ENCODE results near the gene BTBD1. TPM values are rescaled to one million over a fixed set of nuclear protein-coding genes. Genes with fewer than 3 reads are reported as not detected.

The BTBD1 gene
- 53.8 TPM for polyA plus RNA-seq (2012; ENCODE audit: missing spikeins)

- FAIRE-seq: peak; percentile 93
- peak; percentile 94 for TF ChIP-seq POLR2A (IDR thresholded peaks at IDR 0.05; ENCODE audit: low read depth, low read length)
- TF ChIP-seq TAF1 (IDR thresholded peaks at IDR 0.05; ENCODE audit: borderline replicate concordance, low read depth, low read length): peak; percentile 57; the same call in 1 of the 2 replicates
- peak; percentile 80 for TF ChIP-seq POLR2AphosphoS5 (IDR thresholded peaks at IDR 0.05; ENCODE audit: low read depth, low read length)
These were observed at the start of gene BTBD1 for GRCh38 chr15:83066734-83067637. Gene BTBD1 (minus strand): TSS chr15:83067252. CDS start chr15:83067151, 101 bp downstream.

GRCh38 chr15:83115831-83116565 is 48.9 kb upstream of the BTBD1 start:
- FAIRE-seq (peak; percentile 71), DNase-seq (ENCODE audit: insufficient read length) (no peak)

More at GRCh38 chr15:83066734-83067637, at the start of gene BTBD1:
- DNase-seq (ENCODE audit: insufficient read length): peak; percentile 94

GRCh38 chr15:83115410-83115809 is 48.4 kb upstream of the BTBD1 start:
- no peak for DNase-seq (ENCODE audit: insufficient read length)
- TF ChIP-seq TAF1 (IDR thresholded peaks at IDR 0.05; ENCODE audit: borderline replicate concordance, low read depth, low read length) (no peak), POLR2AphosphoS5 (IDR thresholded peaks at IDR 0.05; ENCODE audit: low read depth, low read length) (no peak), POLR2A (IDR thresholded peaks at IDR 0.05; ENCODE audit: low read depth, low read length) (no peak)
- no peak for FAIRE-seq

More at GRCh38 chr15:83115831-83116565, 48.9 kb upstream of the BTBD1 start:
- TF ChIP-seq POLR2A (IDR thresholded peaks at IDR 0.05; ENCODE audit: low read depth, low read length): no peak
- TF ChIP-seq POLR2AphosphoS5 (IDR thresholded peaks at IDR 0.05; ENCODE audit: low read depth, low read length): no peak
- TF ChIP-seq TAF1 (IDR thresholded peaks at IDR 0.05; ENCODE audit: borderline replicate concordance, low read depth, low read length): no peak

DNA sequence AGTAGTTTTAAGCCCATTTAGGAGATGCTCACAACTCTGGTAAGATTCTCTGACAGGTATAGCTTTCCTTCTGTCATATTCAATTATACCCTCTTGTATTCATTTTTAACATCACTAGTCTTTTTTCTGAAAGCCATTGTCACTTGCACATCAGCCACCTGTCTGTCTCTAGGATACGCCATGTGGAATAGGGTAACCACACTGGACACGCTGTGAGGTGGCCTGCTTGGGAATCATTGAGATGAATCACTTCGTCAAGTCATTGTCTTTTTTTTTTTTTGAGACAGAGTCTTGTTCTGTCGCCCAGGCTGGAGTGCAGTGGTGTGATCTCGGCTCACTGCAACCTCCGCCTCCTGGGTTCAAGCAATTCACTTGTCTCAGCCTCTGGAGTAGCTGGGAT is 47.8 kb upstream of the BTBD1 start:
- FAIRE-seq: no peak
- TF ChIP-seq POLR2A (IDR thresholded peaks at IDR 0.05; ENCODE audit: low read depth, low read length) (no peak), POLR2AphosphoS5 (IDR thresholded peaks at IDR 0.05; ENCODE audit: low read depth, low read length) (no peak), TAF1 (IDR thresholded peaks at IDR 0.05; ENCODE audit: borderline replicate concordance, low read depth, low read length) (no peak)
- DNase-seq (ENCODE audit: insufficient read length): no peak

- TF ChIP-seq POLR2AphosphoS5 (IDR thresholded peaks at IDR 0.05; ENCODE audit: low read depth, low read length) (no peak), POLR2A (IDR thresholded peaks at IDR 0.05; ENCODE audit: low read depth, low read length) (no peak), TAF1 (IDR thresholded peaks at IDR 0.05; ENCODE audit: borderline replicate concordance, low read depth, low read length) (no peak)
- no peak for FAIRE-seq
- no peak for DNase-seq (ENCODE audit: insufficient read length)
These were observed 47.0 kb upstream of the BTBD1 start for GRCh38 chr15:83113881-83114674.

GRCh38 chr15:83112956-83113299 is 45.9 kb upstream of the BTBD1 start:
- FAIRE-seq (no peak), DNase-seq (ENCODE audit: insufficient read length) (no peak)
- TF ChIP-seq POLR2AphosphoS5 (IDR thresholded peaks at IDR 0.05; ENCODE audit: low read depth, low read length) (no peak), TAF1 (IDR thresholded peaks at IDR 0.05; ENCODE audit: borderline replicate concordance, low read depth, low read length) (no peak), POLR2A (IDR thresholded peaks at IDR 0.05; ENCODE audit: low read depth, low read length) (no peak)

DNA sequence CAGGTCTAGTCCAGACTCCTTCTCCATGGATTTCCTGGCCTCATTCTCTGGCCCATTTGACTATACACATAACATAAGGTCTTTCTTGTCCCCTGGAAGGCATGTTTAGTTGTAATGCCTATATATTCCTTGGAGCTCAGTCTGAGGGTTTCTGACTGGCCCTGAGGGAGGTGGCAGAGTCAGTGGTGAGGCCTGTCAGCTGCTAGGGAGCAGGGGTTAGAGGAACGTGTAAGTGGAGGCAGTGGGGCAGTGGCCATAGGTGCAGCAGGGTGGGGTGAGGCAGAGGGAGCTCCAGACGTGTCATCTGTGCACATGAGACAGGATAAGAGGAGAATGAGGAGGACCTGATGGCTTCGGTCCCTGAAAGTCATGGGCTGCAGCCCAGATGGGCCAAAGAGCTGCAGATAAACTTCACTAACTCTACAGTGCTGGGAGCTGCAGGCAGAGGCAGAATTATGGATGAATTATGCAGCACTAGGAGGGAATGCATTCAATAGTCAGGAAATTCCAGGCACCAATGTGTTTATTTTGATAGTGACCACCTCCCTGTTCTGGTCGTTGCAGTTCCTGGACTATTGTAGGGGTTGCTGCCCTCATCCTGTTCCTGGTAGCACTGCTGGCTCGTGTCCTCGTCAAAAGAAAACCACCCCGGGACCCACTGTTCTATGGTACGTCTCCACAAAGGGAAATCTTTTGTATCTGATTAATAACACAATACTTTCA is 45.3 kb upstream of the BTBD1 start:
- TF ChIP-seq TAF1 (IDR thresholded peaks at IDR 0.05; ENCODE audit: borderline replicate concordance, low read depth, low read length): no peak
- no peak for TF ChIP-seq POLR2AphosphoS5 (IDR thresholded peaks at IDR 0.05; ENCODE audit: low read depth, low read length)
- TF ChIP-seq POLR2A (IDR thresholded peaks at IDR 0.05; ENCODE audit: low read depth, low read length): no peak
- DNase-seq (ENCODE audit: insufficient read length) (no peak), FAIRE-seq (no peak)

DNA sequence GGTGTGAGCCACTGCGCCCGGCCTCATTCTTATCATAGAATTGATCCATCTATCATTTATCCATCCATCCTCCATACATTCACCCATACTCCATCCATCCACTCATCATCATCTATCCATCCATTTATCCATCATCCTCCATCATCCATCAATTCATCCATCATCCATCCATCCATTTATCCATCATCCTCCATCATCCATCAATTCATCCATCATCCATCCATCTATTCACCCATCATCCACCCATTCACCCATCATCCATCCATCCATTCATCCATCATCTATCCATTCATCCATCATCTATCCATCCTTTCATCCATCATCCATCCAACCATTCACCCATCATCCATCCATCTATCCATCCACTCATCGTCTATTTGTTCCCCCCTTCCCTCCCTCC is 44.1 kb upstream of the BTBD1 start:
- DNase-seq (ENCODE audit: insufficient read length) (no peak), FAIRE-seq (no peak)
- no peak for TF ChIP-seq POLR2A (IDR thresholded peaks at IDR 0.05; ENCODE audit: low read depth, low read length)
- TF ChIP-seq TAF1 (IDR thresholded peaks at IDR 0.05; ENCODE audit: borderline replicate concordance, low read depth, low read length): no peak
- no peak for TF ChIP-seq POLR2AphosphoS5 (IDR thresholded peaks at IDR 0.05; ENCODE audit: low read depth, low read length)

GRCh38 chr15:83110381-83110780 is 43.3 kb upstream of the BTBD1 start:
- TF ChIP-seq TAF1 (IDR thresholded peaks at IDR 0.05; ENCODE audit: borderline replicate concordance, low read depth, low read length): no peak
- TF ChIP-seq POLR2A (IDR thresholded peaks at IDR 0.05; ENCODE audit: low read depth, low read length): no peak
- no peak for TF ChIP-seq POLR2AphosphoS5 (IDR thresholded peaks at IDR 0.05; ENCODE audit: low read depth, low read length)
- no peak for FAIRE-seq
- DNase-seq (ENCODE audit: insufficient read length): no peak

- no peak for TF ChIP-seq POLR2AphosphoS5 (IDR thresholded peaks at IDR 0.05; ENCODE audit: low read depth, low read length)
- TF ChIP-seq POLR2A (IDR thresholded peaks at IDR 0.05; ENCODE audit: low read depth, low read length): no peak
- TF ChIP-seq TAF1 (IDR thresholded peaks at IDR 0.05; ENCODE audit: borderline replicate concordance, low read depth, low read length): no peak
- DNase-seq (ENCODE audit: insufficient read length) (no peak), FAIRE-seq (no peak)
These were observed 42.5 kb upstream of the BTBD1 start for GRCh38 chr15:83109532-83109931.

Data from GM12892 (cell line).